ENCODE results near the gene FOLR2.
A peak's percentile ranks its signal among the peaks of the same experiment; 100 is the strongest.

Gene FOLR2

GRCh38 chr11:72230764-72231365 lies 14.3 kb downstream of the FOLR2 start:
- no peak for DNase-seq

GRCh38 chr11:72231396-72232259 lies 15.0 kb downstream of the FOLR2 start:
- DNase-seq, result no peak

- no peak for DNase-seq
Observed at GRCh38 chr11:72232260-72233055, 15.9 kb downstream of the FOLR2 start.

- no peak for DNase-seq
Observed at GRCh38 chr11:72233056-72233772, 16.6 kb downstream of the FOLR2 start.

- no peak for DNase-seq
Observed at GRCh38 chr11:72233773-72234513, 17.3 kb downstream of the FOLR2 start.

GRCh38 chr11:72234514-72234830 lies 17.9 kb downstream of the FOLR2 start:
- no peak for DNase-seq

- no peak for DNase-seq
Observed at GRCh38 chr11:72234920-72235319, 18.3 kb downstream of the FOLR2 start.

- DNase-seq, result no peak
Observed at GRCh38 chr11:72235351-72236057, 18.9 kb downstream of the FOLR2 start.

- DNase-seq, result no peak
Observed at GRCh38 chr11:72236083-72236697, 19.6 kb downstream of the FOLR2 start.

- no peak for DNase-seq
Observed at GRCh38 chr11:72236774-72237111, 20.1 kb downstream of the FOLR2 start.

GRCh38 chr11:72237112-72237931 lies 20.7 kb downstream of the FOLR2 start:
- no peak for DNase-seq

- peak; percentile 31 for DNase-seq
Observed at GRCh38 chr11:72238040-72238450, 21.5 kb downstream of the FOLR2 start.

- DNase-seq, result no peak
Observed at GRCh38 chr11:72238492-72239312, 22.1 kb downstream of the FOLR2 start.

GRCh38 chr11:72239313-72239848 lies 22.8 kb downstream of the FOLR2 start:
- DNase-seq, result no peak

GRCh38 chr11:72239849-72240460 lies 23.4 kb downstream of the FOLR2 start:
- no peak for DNase-seq

- no peak for DNase-seq
Observed at GRCh38 chr11:72240461-72241290, 24.1 kb downstream of the FOLR2 start.

GRCh38 chr11:72241291-72241781 lies 24.7 kb downstream of the FOLR2 start:
- DNase-seq, result no peak

Data from central memory CD4-positive, alpha-beta T cell (primary cell).